ENCODE measurements around the gene BRSK1.
A peak's percentile ranks its signal among the peaks of the same experiment; 100 is the strongest.

Gene BRSK1

GRCh38 chr19:55347442-55348009, 63.7 kb downstream of the BRSK1 start:
- DNase-seq (ENCODE audit: low read depth): no peak
- TF ChIP-seq, protein P1, sequence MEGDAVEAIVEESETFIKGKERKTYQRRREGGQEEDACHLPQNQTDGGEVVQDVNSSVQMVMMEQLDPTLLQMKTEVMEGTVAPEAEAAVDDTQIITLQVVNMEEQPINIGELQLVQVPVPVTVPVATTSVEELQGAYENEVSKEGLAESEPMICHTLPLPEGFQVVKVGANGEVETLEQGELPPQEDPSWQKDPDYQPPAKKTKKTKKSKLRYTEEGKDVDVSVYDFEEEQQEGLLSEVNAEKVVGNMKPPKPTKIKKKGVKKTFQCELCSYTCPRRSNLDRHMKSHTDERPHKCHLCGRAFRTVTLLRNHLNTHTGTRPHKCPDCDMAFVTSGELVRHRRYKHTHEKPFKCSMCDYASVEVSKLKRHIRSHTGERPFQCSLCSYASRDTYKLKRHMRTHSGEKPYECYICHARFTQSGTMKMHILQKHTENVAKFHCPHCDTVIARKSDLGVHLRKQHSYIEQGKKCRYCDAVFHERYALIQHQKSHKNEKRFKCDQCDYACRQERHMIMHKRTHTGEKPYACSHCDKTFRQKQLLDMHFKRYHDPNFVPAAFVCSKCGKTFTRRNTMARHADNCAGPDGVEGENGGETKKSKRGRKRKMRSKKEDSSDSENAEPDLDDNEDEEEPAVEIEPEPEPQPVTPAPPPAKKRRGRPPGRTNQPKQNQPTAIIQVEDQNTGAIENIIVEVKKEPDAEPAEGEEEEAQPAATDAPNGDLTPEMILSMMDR (IDR thresholded peaks at IDR 0.05; ENCODE audit: control insufficient read depth, extremely low read depth, insufficient read depth): no peak
- no peak overlapping the region for H3K4me3 ChIP-seq (ENCODE audit: low read depth, low read length)

GRCh38 chr19:55348317-55349034, 64.7 kb downstream of the BRSK1 start:
- TF ChIP-seq, protein P1 (IDR thresholded peaks at IDR 0.05; ENCODE audit: control insufficient read depth, extremely low read depth, insufficient read depth): no peak
- DNase-seq (ENCODE audit: low read depth): no peak
- H3K4me3 ChIP-seq (ENCODE audit: low read depth, low read length): no peak overlapping the region

- no peak overlapping the region for H3K4me3 ChIP-seq (ENCODE audit: low read depth, low read length)
- TF ChIP-seq, protein P1 (IDR thresholded peaks at IDR 0.05; ENCODE audit: control insufficient read depth, extremely low read depth, insufficient read depth): no peak
- DNase-seq (ENCODE audit: low read depth): no peak
These were observed 67.0 kb downstream of the BRSK1 start for GRCh38 chr19:55350620-55351315.

DNA sequence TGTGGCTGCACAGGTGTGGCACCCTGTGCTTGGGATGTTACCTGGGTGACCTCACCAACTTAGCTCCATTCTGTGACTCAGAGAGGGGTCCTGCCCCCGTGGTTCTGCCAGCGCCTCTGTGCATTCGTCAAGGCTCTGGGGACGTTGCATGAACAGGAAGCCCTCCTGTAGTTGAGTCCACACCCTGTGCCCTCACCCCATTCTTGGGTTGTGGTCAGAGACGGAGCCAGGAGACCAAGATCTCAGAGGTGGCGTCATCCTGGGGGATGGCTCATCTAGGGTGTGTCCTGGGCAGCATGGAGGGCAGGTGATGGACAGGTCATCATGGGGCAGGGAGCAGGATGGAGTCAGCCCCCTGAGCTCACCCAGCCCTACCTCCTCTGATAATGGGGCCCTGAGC, 68.2 kb downstream of the BRSK1 start:
- TF ChIP-seq, protein P1 (IDR thresholded peaks at IDR 0.05; ENCODE audit: control insufficient read depth, extremely low read depth, insufficient read depth): no peak
- DNase-seq (ENCODE audit: low read depth): no peak
- H3K4me3 ChIP-seq (ENCODE audit: low read depth, low read length): no peak overlapping the region

DNA sequence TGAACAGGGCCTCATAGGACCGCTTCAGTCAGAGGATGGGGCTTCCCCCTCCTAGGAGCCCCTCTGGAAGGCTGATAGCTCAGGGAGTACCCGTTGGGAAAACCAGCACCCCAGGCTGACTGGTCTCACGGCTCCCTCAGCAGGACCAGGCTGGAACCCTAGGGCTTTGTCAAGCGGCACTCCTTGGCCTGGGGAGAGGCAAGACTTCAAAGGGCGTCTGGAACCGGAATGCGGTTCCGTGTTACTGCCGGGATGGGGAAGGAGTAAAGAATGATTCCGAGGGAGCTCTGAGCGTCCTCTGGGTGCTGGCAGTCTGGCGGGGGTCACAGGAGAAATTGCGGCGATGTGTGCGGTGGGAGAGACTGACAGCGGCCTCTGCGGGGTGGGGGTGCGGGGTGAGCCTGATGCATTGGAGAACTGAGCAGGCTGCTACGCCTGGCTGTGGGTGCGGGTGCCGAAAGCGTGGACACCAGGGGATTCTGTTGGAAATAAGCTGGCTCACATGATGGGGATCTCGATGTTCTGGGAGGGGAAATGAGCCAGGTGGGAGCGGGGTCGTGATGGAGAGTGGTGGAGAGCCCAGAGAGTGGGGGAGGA, 68.8 kb downstream of the BRSK1 start:
- H3K4me3 ChIP-seq (ENCODE audit: low read depth, low read length): no peak overlapping the region
- DNase-seq (ENCODE audit: low read depth): no peak
- TF ChIP-seq, protein P1 (IDR thresholded peaks at IDR 0.05; ENCODE audit: control insufficient read depth, extremely low read depth, insufficient read depth): no peak

DNA sequence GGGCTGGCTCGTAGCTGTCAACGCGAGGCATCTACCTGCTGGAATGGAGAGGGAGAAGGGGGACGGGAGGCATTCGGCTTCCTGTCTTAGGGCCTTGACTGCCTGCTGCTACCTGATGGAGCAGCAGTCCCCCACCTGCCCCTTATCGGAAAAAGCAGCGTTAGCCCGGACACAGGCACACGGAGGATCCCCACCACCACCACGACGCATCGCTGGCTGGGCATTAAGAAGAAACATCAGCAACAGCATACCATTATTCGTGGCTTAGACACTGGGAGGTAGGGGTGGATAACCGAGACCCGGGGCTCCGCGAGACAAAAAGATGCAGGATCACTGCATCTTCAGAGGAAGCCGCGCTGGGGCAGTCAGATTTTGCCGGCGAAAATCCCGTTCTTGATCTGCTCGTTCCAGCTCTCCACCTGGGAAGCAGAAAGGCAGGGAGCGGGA, 69.6 kb downstream of the BRSK1 start:
- TF ChIP-seq, protein P1 (IDR thresholded peaks at IDR 0.05; ENCODE audit: control insufficient read depth, extremely low read depth, insufficient read depth): no peak
- H3K4me3 ChIP-seq (ENCODE audit: low read depth, low read length): peak overlapping the region; percentile 36
- no peak for DNase-seq (ENCODE audit: low read depth)

All from LNCaP clone FGC (cell line).